Aorta (tissue), 5 donors: Measurements from ENCODE around the gene ZNF467. TPM values are rescaled to one million over a fixed set of nuclear protein-coding genes. Genes with fewer than 3 reads are reported as not detected.

Experiments used
- ATAC-seq: fragments of 200-7000 bp; cut with Tn5 transposase; one replicate; pipeline ENCODE4 v1.9.1; 2022; ENCODE audit warnings: moderate library complexity; ENCODE audit not compliant: low FRiP score
- DNase-seq, 2 donors: peaks; one replicate each; pipeline ENCODE4 v3.0.0-alpha.2; 2020
- H3K27ac ChIP-seq, 2 donors: one replicate each; pipeline ENCODE4 v1.5.1; 2013; ENCODE audit warnings: low read length in 2 of 2, mild to moderate bottlenecking in 2 of 2, moderate library complexity in 2 of 2, control low read depth in 1 of 2, inconsistent platforms in 1 of 2, low read depth in 1 of 2
- H3K27me3 ChIP-seq, 2 donors: one replicate each; pipeline ENCODE4 v1.6.1; 2013; ENCODE audit warnings: control low read depth in 1 of 2, low read length in 1 of 2, mild to moderate bottlenecking in 1 of 2, moderate library complexity in 1 of 2; ENCODE audit not compliant: insufficient read depth in 2 of 2, control insufficient read depth in 1 of 2
- H3K36me3 ChIP-seq, 2 donors: one replicate each; pipeline ENCODE4 v1.6.1; 2013; ENCODE audit warnings: control low read depth in 1 of 2, low read length in 1 of 2, mild to moderate bottlenecking in 1 of 2; ENCODE audit not compliant: insufficient read depth in 2 of 2, control insufficient read depth in 1 of 2
- H3K4me1 ChIP-seq, 2 donors: one replicate each; pipeline ENCODE4 v1.6.1; 2013; ENCODE audit warnings: low read length in 2 of 2, control low read depth in 1 of 2, mild to moderate bottlenecking in 1 of 2, moderate library complexity in 1 of 2; ENCODE audit not compliant: insufficient read depth in 2 of 2, control insufficient read depth in 1 of 2
- H3K4me3 ChIP-seq, 2 donors: one replicate each; pipeline ENCODE4 v1.5.1; 2013; ENCODE audit warnings: low read length in 2 of 2, control low read depth in 1 of 2, mild to moderate bottlenecking in 1 of 2
- H3K9me3 ChIP-seq: one replicate; pipeline ENCODE4 v1.6.1; 2013; ENCODE audit warnings: mild to moderate bottlenecking, low read length; ENCODE audit not compliant: control insufficient read depth
- WGBS, 2 donors: extraction: QIAGEN DNeasy Blood & Tissue Kit; methylation state at CpG; one replicate each; pipeline ENCODE4 v1.1.7; 2013; 5-methylcytosine and 5-hydroxymethylcytosine counted together
- intact Hi-C, 2 donors: fragments of 100-400 bp; cut with DNase I; formaldehyde crosslinking; loops; one replicate each; pipeline versions ENCODE4 v1.14.2 to v1.15.0; 2022
- polyA plus RNA-seq, 2 donors: library from polyadenylated mRNA; stranded (reverse); fragments of 200-250 nt; gene quantifications; one replicate each; pipeline ENCODE4 v1.2.3, GENCODE V29; 2013
- total RNA-seq, 2 donors: library from RNA; stranded (reverse); fragmentation: NEBNext Ultra II Directional; extraction: Animal tissue kit (Norgen Biotek cat#: 25700); gene quantifications; one replicate each; pipeline ENCODE4 v1.2.1, GENCODE V29; 2021
- donor health status: healthy with polysubstance abuse.
- donor health status: Bipolar disorder and iron deficiency.
- donor health status: DM: no; HTN: no; CAD: no.
- donor health status: DM: no; HTN: no; CAD: no.
- donor health status: DM: yes; HTN: yes; CAD: no.

ZNF467 gene
- total and polyA plus RNA-seq, 4 donors, result 2.1 to 18.5 (median 9.5) TPM

DNA sequence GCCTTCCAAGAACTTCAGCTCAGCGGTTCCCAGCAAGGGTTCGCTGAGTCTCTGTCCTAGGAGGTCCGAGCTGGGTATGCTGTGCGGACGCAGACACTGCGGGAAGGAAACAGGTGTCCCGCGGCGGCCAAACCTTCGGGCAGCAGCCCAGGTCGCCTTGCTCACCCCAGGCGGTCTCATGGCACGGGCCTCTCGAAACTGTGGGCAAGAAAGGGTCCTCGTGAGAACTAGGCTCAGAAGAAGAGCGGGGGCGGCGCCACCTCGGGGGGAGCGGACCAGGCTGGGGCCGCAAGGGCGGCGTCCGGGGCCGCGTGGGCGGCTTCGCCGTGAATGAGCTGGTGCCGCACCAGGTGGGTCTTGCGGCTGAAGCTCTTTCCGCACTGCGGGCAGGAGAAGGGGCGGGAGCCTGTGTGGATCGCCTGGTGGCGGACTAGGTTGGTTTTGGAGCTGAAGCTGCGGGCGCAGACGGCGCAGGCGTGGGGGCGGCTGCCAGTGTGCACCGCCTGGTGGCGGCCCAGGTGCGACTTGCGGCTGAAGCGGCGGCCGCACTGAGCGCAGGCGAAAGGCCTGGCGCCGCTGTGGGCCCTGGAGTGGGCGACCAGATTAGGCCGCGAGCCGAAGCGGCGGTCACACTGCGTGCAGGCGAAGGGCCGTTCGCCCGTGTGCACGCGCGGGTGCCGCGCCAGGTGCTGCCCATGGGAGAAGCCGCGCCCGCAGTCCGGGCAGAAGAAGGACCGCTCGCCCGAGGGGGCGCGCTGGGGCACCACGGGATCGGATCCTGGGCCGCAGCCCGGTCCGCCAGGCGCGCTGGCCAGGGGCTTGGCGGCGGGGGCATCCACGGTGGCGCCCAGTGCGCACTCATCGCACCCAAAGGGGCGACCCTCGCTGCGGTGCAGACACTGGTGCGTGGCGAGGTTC is 8.6 kb downstream of the ZNF467 start:
- H3K4me3 ChIP-seq, result no peak overlapping the region
- ATAC-seq, result no peak
- no peaks in the 10 kb centered on the region for H3K27me3 ChIP-seq
- H3K36me3 ChIP-seq, result no peaks in the 10 kb centered on the region
- intact Hi-C loops, result no loop called here
- H3K4me1 ChIP-seq, result no peaks in the 10 kb centered on the region
- whole genome bisulfite sequencing, 2 donors, result 59 to 66% methylated on average over 89 to 96 of the region's 96 CpGs
- H3K9me3 ChIP-seq, result no peaks in the 10 kb centered on the region
- no peak overlapping the region for H3K27ac ChIP-seq
- DNase-seq, result no peak

DNA sequence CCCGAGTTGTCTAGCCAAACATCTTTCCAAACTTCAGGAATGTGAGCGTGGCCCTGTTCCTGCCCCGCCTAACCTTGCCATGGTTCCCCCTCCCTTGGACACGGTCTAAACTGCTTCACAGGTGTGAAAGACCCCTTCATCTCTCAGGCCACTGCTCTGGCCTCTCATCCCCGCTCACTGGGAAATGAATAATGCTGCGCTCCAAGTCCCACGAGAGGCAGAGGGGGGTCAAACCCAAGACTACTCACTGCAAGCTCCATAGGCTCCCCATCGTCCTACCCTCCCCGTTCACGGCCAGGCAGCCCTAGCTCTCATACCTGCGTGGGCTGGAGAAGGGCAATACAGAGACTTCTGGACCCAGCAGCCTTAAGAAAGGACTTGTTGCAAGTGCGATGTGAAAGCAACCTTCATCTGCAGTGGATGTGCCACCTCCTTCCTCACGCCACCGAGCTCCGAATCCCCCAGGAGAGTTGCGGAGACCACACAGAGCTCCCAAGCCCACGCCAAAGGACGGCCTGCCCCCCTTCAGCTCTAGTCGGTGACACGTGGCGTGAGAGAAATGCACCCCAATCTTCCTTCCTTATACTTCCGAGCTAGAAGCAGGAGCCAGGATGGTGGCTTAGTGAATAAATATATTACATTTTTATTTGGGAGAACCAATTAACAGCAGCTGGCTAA is 9.7 kb downstream of the ZNF467 start:
- H3K27me3 ChIP-seq, result no peaks in the 10 kb centered on the region
- H3K4me1 ChIP-seq, result no peaks in the 10 kb centered on the region
- intact Hi-C loops, result no loop called here
- 90 to 92% methylated on average over 22 of the region's 22 CpGs for WGBS, 2 donors
- no peak for DNase-seq
- H3K4me3 ChIP-seq, result no peak overlapping the region
- no peaks in the 10 kb centered on the region for H3K36me3 ChIP-seq
- no peak for ATAC-seq
- H3K27ac ChIP-seq, result no peak overlapping the region
- no peaks in the 10 kb centered on the region for H3K9me3 ChIP-seq

DNA sequence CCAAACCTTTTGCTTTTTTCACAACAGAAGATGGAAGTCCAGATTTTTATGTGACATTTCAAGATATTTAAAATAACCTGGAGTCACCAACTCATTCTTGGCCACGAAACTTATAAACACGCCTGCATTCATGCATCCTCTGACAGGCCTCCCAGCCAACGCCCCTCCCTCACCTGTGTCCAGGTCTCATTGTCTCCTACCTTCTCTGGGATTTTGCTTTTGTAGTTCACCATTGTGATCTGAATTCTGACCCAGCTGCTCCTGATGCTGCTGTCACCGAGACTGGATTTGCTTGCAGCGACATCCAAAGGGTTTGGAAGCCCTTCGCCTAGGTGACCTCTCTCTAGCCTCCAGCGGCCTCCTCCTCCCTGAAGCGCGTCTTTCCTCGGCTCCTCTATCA is 10.8 kb downstream of the ZNF467 start:
- DNase-seq (no peak), ATAC-seq (no peak)
- no peak overlapping the region for H3K27ac ChIP-seq
- intact Hi-C loops, result no loop called here
- H3K9me3 ChIP-seq, result no peaks in the 10 kb centered on the region
- no peaks in the 10 kb centered on the region for H3K36me3 ChIP-seq
- no peaks in the 10 kb centered on the region for H3K4me1 ChIP-seq
- H3K4me3 ChIP-seq, result no peak overlapping the region
- no peaks in the 10 kb centered on the region for H3K27me3 ChIP-seq
- 67 to 68% methylated on average over 10 of the region's 10 CpGs for whole genome bisulfite sequencing, 2 donors

DNA sequence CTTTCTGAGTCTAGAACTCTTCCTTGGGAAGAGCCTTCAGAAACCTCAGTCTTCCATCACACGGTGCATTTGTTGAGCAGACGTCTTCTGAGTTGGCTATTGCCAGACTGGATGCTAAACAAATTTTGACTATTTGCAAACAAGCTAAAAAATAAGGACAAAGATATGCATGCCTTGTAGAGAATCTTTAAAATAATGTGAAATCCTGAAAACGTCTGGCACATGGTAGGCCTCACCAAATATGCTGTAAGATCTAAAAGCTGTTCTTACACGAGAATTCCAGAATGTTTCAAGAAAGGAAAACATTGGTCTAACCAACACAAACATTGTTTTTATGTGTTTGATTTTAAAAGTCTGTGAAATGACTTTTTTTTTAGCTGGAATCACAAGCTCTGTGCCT is 11.3 kb downstream of the ZNF467 start:
- no peaks in the 10 kb centered on the region for H3K27me3 ChIP-seq
- no peaks in the 10 kb centered on the region for H3K4me1 ChIP-seq
- no peaks in the 10 kb centered on the region for H3K36me3 ChIP-seq
- no peak overlapping the region for H3K27ac ChIP-seq
- no peaks in the 10 kb centered on the region for H3K9me3 ChIP-seq
- no peak overlapping the region for H3K4me3 ChIP-seq
- WGBS, 2 donors, result 19 to 25% methylated on average over 4 of the region's 4 CpGs
- no peak for DNase-seq
- intact Hi-C loops, result no loop called here
- no peak for ATAC-seq

DNA sequence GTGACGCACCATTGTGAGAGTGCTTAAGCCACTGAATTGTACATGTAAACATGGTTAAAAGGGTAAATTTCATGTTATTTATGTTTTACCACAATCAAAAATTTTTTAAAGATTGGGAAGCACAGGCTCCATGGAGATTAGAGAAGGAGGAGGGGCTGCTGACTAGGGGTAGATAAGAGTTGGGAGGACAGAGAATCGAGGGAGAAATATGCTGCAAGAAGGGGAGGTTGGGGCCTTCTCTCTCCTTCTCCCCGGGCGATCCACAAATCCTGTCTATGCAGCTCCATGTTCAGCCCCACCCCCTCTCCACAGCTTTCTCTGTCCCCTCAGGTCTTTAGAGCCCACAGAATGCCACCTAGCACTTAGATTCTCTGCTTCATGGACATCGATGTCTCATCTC is 12.1 kb downstream of the ZNF467 start:
- no peaks in the 10 kb centered on the region for H3K9me3 ChIP-seq
- no peaks in the 10 kb centered on the region for H3K36me3 ChIP-seq
- intact Hi-C loops, result no loop called here
- WGBS, 2 donors, result 80 to 83% methylated on average over 4 to 5 of the region's 5 CpGs
- ATAC-seq, result no peak
- H3K4me3 ChIP-seq, result no peak overlapping the region
- no peaks in the 10 kb centered on the region for H3K4me1 ChIP-seq
- no peaks in the 10 kb centered on the region for H3K27me3 ChIP-seq
- H3K27ac ChIP-seq, result no peak overlapping the region
- DNase-seq, result no peak

DNA sequence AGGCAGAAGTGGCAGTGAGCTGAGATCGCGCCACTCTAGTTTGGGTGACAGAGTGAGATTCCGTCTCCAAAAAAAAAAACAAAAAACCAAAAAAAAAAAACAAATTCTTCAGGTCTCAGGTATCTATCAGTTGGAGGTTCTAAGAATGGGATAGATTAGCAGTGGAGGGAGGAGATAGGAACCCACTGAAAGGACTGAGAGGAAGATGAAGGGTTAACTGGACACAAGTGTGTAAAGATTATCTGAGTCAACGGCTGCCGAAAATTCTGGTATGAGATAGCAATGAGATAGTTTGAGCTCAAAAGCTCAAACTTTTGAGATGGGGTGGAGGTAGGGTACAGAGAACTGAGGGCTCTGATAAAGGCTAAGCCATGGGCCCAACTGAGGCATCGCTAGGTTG is 12.8 kb downstream of the ZNF467 start:
- Histone ChIP-seq H3K9me3 (no peaks in the 10 kb centered on the region), H3K36me3 (no peaks in the 10 kb centered on the region), H3K4me1 (no peaks in the 10 kb centered on the region), H3K27ac (no peak overlapping the region), H3K4me3 (no peak overlapping the region), H3K27me3 (no peaks in the 10 kb centered on the region)
- DNase-seq, result no peak
- WGBS, 2 donors, result 89 to 94% methylated on average over 6 of the region's 6 CpGs
- intact Hi-C loops, result no loop called here
- ATAC-seq, result no peak

DNA sequence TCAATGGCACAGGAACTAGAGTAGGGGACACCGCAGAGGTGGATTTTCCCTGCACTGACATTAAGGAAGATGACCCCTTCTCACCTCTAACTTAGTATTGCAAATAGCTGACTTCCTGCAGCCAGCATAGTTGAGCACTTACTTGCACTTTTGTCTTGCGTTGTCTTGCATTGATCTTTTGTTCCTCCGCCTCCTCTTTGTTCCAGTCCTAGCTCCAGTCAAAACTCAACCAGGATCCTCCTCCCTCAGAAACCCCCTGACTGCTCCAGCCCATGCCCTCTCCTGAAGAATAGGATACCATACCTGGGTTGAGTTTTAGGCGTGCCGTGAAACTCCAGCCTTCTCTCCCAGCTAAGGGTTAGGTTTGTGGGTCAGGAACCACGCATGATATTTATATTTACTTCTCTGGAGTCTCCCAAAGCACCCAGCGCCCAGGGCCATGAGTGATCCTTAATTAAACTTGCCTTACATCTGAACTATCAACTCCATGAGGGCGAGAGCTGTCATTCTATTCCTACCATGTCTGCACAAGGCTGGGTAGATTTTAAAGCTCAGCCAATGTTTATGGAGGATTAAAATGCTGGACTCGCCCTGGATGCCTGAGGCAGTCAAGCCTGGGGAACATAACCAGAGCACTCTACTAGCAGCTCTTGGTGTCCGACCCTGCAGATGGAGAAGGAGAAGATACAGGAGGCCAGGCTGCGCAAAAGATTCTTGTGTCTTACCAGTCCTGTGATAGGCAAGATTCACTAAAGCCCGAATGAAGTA is 14.1 kb downstream of the ZNF467 start:
- no peak overlapping the region for H3K4me3 ChIP-seq
- DNase-seq (no peak), ATAC-seq (no peak)
- H3K4me1 ChIP-seq, result no peaks in the 10 kb centered on the region
- H3K9me3 ChIP-seq, result no peaks in the 10 kb centered on the region
- no peaks in the 10 kb centered on the region for H3K27me3 ChIP-seq
- no peaks in the 10 kb centered on the region for H3K36me3 ChIP-seq
- intact Hi-C loops, result no loop called here
- no peak overlapping the region for H3K27ac ChIP-seq
- 83 to 89% methylated on average over 12 of the region's 12 CpGs for WGBS, 2 donors

DNA sequence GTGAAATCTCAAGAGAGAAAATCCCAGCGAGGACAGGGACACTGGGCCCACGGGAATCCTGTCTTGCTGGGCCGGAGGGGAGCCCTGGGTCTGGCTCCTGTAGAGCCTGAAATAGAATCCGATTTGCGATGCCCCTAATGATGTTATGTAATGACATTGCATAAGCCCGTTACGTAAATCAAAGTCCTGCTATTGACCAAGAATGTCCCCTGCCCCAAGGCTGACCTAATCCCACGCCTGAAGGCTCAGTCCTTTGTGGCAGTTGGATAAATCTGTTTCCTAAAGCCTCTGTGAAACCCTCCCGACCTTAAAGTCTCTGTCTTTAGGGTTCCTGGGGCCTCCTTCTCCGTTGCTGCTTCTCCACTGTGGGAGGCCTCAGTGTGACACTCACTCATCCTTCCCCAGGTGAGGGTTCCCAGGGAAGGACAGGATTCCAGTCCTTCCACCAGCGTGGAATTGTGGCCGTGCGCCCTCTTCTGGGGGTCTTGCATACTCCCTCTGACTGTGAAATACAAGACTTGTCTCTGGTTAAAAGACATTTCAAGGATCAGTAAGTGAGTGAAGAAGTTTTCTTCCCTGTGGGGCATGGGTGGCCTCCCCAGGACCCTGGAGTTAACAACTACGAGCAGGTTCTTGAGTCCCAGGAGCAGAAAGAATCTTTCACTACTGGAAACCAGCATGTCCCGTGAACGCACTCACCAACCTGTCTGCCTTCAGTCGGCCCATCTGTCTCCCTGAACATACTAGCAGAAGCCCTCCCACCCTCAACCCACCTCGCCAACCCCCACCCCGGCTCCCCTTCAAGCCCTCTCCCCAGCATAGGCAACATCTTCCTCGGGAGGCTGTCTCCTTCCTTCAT is 19.8 kb downstream of the ZNF467 start:
- Histone ChIP-seq H3K4me3 (no peak overlapping the region), H3K36me3 (no peaks in the 10 kb centered on the region), H3K27me3 (no peaks in the 10 kb centered on the region), H3K27ac (no peak overlapping the region), H3K9me3 (no peaks in the 10 kb centered on the region), H3K4me1 (no peaks in the 10 kb centered on the region)
- ATAC-seq (no peak), DNase-seq (no peak)
- intact Hi-C loops, result no loop called here
- WGBS, 2 donors, result 63 to 68% methylated on average over 20 of the region's 20 CpGs
